ENCODE data around the gene PDGFB. TPM values are rescaled to one million over a fixed set of nuclear protein-coding genes. Genes with fewer than 3 reads are reported as not detected.

PDGFB gene
- total and polyA plus RNA-seq, 10 donors, result 1.7 to 20.5 (median 8.5) TPM

GRCh38 chr22:39230261-39231196 lies 14.3 kb downstream of the PDGFB start:
- peaks cover 0 to 74% (median 18%) of the 10 kb centered on the region in 7 donors for H3K27me3 ChIP-seq (replicated peaks in 1 of 7)
- 16 to 23% (median 18%) methylated on average over 22 to 30 of the region's 30 CpGs for WGBS, 5 donors
- H3K27ac ChIP-seq, result peak overlapping the region in 5 of 8 donors; percentile 29 to 65 (median 48)

GRCh38 chr22:39229688-39230260 lies 15.0 kb downstream of the PDGFB start:
- peaks cover 13 to 47% (median 39%) of the 10 kb centered on the region in 6 donors for H3K4me1 ChIP-seq
- intact Hi-C loops (cut with DNase I; ENCODE audit: low total_unique reads), result no loop called here
- TF ChIP-seq CTCF (IDR thresholded peaks at IDR 0.05 in 8 of 11, conservative IDR thresholded peaks at IDR 0.05 in 3 of 11) (no peak), POLR2A (IDR thresholded peaks at IDR 0.05) (no peak)
- peaks cover 0 to 73% (median 11%) of the 10 kb centered on the region in 7 donors for H3K27me3 ChIP-seq (replicated peaks in 1 of 7)
- DNase-seq, result no peak
- H3K4me3 ChIP-seq, result no peak overlapping the region
- 40 to 53% (median 48%) methylated on average over 14 of the region's 14 CpGs for WGBS, 5 donors
- H3K36me3 ChIP-seq, result peaks cover 0 to 51% (median 2%) of the 10 kb centered on the region in 6 donors
- H3K27ac ChIP-seq, result peak overlapping the region in 5 of 8 donors; percentile 29 to 65 (median 48)
- no peaks in the 10 kb centered on the region for H3K9me3 ChIP-seq

More at GRCh38 chr22:39230261-39231196, 14.3 kb downstream of the PDGFB start:
- DNase-seq, result no peak
- intact Hi-C loops (cut with DNase I; ENCODE audit: low total_unique reads), result no loop called here
- no peak overlapping the region for H3K4me3 ChIP-seq
- peaks cover 0 to 43% (median 0%) of the 10 kb centered on the region in 6 donors for H3K36me3 ChIP-seq
- no peaks in the 10 kb centered on the region for H3K9me3 ChIP-seq
- TF ChIP-seq POLR2A (IDR thresholded peaks at IDR 0.05) (no peak), POLR2AphosphoS5 (IDR thresholded peaks at IDR 0.05) (peak; percentile 53 to 80 (median 75)), CTCF (IDR thresholded peaks at IDR 0.05 in 8 of 11, conservative IDR thresholded peaks at IDR 0.05 in 3 of 11) (peak in 6 of 11 experiments; percentile 18 to 50 (median 30))
- peaks cover 21 to 55% (median 47%) of the 10 kb centered on the region in 6 donors for H3K4me1 ChIP-seq

GRCh38 chr22:39229075-39229474 lies 15.7 kb downstream of the PDGFB start:
- Histone ChIP-seq H3K27me3 (replicated peaks in 1 of 7) (peaks cover 0 to 73% (median 9%) of the 10 kb centered on the region in 7 donors), H3K27ac (no peak overlapping the region), H3K9me3 (no peaks in the 10 kb centered on the region), H3K4me1 (peaks cover 6 to 40% (median 32%) of the 10 kb centered on the region in 6 donors), H3K36me3 (peaks cover 0 to 58% (median 2%) of the 10 kb centered on the region in 6 donors), H3K4me3 (no peak overlapping the region)
- TF ChIP-seq CTCF (IDR thresholded peaks at IDR 0.05 in 8 of 11, conservative IDR thresholded peaks at IDR 0.05 in 3 of 11), result no peak
- intact Hi-C loops (cut with DNase I; ENCODE audit: low total_unique reads), result no loop called here
- DNase-seq, result no peak
- WGBS, 5 donors, result 89 to 95% (median 92%) methylated on average over 8 of the region's 8 CpGs
